GM21528 (cell line): ENCODE data around the gene DTNBP1.

Experiments used
- ATAC-seq: cut with Tn5 transposase; IDR thresholded peaks from one replicate; pipeline ENCODE4 v1.9.1; 2021; ENCODE audit warnings: mild to moderate bottlenecking, moderate library complexity; ENCODE audit not compliant: unreplicated experiment, low FRiP score

Gene DTNBP1

DNA sequence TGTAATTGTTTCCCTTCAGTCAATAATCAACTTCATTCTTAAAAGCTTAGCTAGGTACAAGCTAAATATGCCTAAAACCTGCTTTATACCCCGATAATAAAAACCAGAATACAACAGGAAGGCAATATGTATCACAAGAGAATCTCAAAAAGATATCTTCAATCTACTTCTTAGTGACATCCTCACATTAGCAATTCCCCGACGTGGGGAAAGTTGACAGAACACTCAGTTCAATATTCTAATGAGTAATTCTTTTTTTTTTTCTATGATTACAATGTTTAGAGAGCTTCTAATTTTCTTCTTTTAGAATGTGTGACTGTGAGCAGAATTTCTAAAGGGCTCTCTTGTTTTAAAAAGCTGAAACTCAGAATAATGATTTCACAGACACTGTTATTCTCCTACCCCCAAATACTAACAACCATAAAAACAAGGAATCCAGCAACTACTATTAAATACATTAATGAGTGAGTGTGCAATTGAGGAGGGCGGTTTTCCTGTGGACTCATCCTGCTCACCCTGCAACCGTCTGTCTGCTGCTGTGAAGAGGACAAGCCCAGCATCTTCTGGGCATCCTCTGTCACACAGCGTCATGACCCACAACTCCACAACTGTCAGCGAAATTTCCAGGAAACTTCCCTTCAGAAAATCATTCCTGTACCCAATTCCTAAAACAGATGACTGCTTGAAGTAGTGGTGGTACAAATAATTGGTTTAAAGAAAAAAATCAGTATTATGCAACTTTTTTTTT, 68.1 kb downstream of the DTNBP1 start:
- ATAC-seq, result no peak

- ATAC-seq, result no peak
These were observed 69.0 kb downstream of the DTNBP1 start for GRCh38 chr6:15593798-15594197.

DNA sequence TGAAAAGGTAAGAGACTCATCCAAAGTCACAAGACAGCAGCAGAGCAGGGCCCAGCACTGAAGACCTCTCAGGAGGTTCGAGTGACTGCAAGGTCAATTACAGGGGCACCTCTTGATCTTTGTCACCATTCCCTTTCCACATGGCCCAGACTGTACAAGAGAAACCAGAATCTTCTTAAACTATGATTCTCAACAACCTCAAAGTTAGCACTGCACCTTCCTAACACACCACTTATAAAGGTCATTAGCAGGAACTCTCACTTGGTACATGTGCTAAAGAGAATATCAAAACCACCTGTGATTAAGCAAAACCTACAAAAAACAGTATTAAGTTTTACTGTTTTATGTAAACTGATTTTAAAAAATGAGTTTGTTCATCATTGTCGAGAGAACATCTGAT, 70.2 kb downstream of the DTNBP1 start:
- ATAC-seq, result no peak

DNA sequence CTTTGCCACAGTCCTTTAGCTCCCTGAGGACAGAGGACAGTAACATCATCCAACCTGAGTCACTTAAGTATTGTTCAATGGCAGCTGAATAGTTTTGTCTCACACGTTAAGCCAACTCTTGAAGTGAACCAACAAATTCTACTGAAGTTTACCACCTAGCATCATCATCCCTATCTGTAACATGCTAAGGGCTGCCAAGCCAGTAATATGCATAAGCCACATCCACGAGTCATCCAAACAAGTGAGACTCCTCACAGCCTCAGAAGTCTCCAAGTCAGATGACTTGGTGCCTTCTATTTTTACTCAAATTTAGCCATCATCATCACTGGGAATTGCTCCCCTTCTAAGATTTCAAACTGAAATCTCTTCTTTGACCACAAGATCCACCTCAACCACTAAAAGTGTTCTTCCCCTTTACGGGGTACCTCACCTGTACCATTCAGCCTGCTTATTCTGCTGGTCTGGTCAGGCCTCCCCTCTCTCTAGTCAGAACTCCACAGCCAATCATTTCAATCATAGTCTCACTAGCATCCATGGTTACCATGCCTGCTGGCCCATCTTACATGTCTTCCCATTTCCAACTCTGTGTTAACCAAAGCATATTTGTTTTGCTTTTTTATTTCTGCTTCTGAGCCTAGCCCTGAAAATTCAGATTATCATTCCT, 73.7 kb downstream of the DTNBP1 start:
- ATAC-seq, result no peak

- ATAC-seq, result no peak
These were observed 76.3 kb downstream of the DTNBP1 start for GRCh38 chr6:15586503-15586902.

DNA sequence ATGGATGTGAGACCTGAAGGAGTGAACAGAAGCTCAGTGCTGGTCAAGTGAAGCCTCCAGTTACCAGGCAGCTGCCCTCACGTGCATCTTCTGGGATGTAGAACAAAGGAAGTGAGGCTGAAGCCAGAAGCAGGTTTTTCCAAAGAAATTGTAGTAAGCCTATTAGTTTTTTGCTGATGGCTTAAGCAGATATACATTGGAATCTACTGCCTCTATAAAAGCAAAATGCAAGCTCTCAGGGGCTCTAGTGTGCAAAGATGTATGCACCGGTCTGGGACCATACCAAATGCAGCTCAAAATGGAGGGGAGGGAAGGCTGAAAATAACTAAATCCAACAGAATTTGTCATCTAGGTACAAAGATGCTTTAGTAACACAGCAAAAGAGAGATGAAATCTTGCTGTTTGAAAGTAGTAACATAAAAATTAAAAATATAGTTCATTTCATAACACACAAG, 77.0 kb downstream of the DTNBP1 start:
- ATAC-seq, result no peak

- no peak for ATAC-seq
These were observed 80.3 kb downstream of the DTNBP1 start for GRCh38 chr6:15582499-15582898.

DNA sequence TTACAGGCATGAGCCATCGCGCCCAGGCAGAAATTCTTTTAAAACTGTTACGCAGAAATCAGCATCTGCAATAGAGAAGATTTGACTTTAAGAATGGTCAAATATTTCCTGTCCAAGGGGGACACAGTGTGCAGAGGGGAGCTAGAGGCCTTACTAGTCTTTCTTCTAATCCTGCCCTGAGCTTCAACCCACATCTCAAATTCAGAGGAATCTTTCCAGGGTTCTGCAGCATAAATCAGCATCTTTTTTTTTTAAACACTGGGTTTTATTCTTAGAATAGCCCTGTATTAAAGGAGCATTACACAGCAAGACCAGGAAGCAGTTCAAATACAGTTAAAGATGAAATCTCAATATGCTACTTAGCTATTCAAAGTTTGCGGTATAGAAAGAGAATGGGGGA, 81.1 kb downstream of the DTNBP1 start:
- no peak for ATAC-seq

GRCh38 chr6:15580326-15580725, 82.5 kb downstream of the DTNBP1 start:
- ATAC-seq, result no peak

DNA sequence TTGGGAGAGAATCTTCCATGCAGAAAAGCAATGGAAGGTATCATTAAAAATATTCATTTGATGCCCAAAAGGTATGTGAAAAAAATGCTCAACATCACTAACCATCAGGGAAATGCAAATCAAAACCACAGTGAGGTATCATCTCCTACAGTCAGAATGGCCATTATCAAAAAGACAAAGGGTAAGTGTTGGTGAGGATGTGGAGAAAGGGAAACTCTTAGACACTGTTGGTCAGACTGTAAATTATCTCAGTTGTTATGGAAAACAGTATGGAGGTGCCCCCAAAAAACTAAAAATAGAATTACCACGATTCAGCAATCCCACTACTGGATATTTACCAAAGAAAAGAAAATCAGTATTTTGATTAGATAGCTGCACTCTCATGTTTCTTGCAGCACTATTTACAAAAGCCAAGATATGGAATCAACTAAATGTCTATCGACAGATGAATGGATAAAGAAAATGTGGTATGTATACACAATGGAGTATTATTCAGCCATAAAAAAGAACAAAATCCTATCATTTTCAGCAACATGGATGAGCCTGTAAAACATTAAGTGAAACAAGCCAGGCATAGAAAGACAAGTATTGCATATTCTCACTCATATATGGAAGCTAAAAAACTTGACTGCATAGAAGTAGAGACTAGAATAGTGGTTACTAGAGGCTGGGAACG, 84.0 kb downstream of the DTNBP1 start:
- ATAC-seq, result no peak

- ATAC-seq, result no peak
These were observed 85.2 kb downstream of the DTNBP1 start for GRCh38 chr6:15577550-15578171.

- no peak for ATAC-seq
These were observed 85.7 kb downstream of the DTNBP1 start for GRCh38 chr6:15577106-15577505.

DNA sequence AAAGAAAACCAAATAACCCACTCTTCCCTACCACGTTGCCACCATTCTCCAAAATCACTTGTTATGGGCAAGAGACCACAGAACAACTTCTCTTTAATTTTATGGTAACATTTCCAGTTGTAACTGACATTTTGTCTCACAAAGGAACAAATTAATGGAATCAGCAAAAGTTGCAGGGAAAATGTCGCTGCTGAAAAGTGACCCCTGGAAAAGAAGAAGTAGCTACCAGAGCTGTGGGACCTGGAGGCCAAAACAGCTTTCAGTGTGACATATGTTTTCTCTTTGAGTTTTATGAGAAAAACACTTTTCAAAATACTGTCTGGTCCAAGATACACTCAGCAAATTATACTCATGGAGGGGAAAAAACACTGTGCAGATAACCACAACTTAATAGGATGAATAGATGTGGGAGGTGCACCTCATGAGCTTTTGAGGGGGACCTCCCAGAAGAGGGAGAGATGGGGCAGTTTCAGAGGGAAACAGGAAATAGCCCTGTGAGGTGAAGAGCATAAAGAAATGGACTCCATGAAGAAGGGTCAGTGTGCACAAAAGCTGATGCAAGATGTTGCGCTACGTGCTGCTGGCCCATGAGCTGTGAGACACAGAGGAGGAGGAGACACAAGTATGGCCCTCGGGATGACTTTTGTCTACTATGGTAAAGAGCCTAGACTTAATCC, 87.3 kb downstream of the DTNBP1 start:
- no peak for ATAC-seq

DNA sequence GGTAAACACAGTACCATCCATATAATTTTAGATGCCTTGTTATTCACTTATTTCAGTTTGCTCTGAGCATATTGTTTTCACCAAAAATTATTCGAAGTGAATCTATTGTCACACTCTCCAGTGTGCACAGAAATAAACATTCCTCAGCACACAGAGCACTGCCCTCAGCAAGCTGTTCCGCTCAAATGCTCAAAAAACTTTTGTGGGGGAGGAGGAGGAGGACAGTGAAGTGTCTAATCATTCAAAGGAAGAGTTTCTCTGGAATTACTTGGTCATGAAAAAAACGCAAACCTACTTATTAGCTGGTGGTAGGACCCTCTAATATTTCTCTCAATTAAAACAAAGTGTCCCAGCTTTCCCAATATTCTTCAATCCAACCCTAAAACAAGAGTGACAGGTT, 88.3 kb downstream of the DTNBP1 start:
- ATAC-seq, result no peak

DNA sequence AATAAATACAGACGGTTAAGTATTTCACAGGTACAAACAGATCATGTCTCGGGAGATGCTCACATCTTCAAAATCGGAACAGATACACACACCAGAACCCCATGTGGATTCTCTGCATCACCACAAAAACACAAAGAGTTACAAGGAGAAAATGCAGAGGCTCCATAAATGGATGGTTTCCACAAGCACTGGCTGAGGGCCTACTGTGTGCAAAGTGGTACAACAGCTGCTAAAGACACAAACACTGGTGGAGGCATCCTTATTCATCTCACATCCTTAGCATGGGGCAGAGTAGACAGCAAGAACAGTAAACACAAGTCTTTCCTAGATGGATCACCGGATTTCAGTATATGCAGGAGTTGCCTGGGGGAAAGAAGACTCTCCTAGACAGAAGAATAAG, 88.8 kb downstream of the DTNBP1 start:
- no peak for ATAC-seq

DNA sequence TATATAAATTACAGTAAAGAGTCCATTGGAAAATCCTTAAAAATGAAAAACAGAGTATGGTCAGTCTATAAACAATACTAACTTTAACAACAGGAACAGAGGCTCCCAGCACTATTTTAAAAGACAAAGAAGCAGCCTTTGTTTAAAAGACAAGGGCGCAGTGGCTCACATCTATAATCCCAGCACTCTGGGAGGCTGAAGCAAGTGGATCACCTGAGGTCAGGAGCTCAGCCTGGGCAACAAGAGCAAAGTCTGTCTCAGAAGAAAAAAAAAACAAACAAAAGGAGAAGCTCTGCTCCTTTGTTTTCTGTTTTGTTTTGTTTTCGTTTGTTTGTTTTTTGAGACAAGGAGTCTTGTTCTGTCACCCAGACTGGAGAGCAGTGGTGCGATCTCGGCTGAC, 89.4 kb downstream of the DTNBP1 start:
- ATAC-seq, result no peak

GRCh38 chr6:15572296-15573016, 90.4 kb downstream of the DTNBP1 start:
- no peak for ATAC-seq

- ATAC-seq, result no peak
These were observed 92.7 kb downstream of the DTNBP1 start for GRCh38 chr6:15570171-15570570.

- ATAC-seq, result no peak
These were observed 93.5 kb downstream of the DTNBP1 start for GRCh38 chr6:15569035-15569995.
